Smooth muscle cell (in vitro differentiated cells): ENCODE measurements around the gene ZW10. TPM values are rescaled to one million over a fixed set of nuclear protein-coding genes. Genes with fewer than 3 reads are reported as not detected.
"Not testable (repeated sequence)": the region's sequence is repeated elsewhere in the genome, so short reads cannot be mapped to it uniquely, and the experiment has no call there.

ENCODE experiments used
- DNase-seq: peaks from one replicate; lab custom pipeline; 2025; ENCODE audit not compliant: unreplicated experiment; lab: John Stamatoyannopoulos, UW
- H2AFZ ChIP-seq: fragments of 200-600 bp; sonication (generic); 2 replicates; pipeline ENCODE4 v1.6.0; 2016; ENCODE audit warnings: antibody characterized with exemption, low read depth, mild to moderate bottlenecking
- H3F3A ChIP-seq: fragments of 200-600 bp; sonication (generic); 2 replicates; pipeline ENCODE4 v1.6.0; 2017; ENCODE audit warnings: antibody characterized with exemption, low read depth
- H3K27ac ChIP-seq: fragments of 200-600 bp; sonication (generic); 2 replicates; pipeline ENCODE4 v1.5.1; 2016; ENCODE audit warnings: low read depth, mild to moderate bottlenecking
- H3K27me3 ChIP-seq: fragments of 200-600 bp; sonication (generic); 2 replicates; pipeline ENCODE4 v1.6.1; 2016; ENCODE audit warnings: low read depth, mild to moderate bottlenecking
- H3K36me3 ChIP-seq: fragments of 200-600 bp; sonication (generic); 2 replicates; pipeline ENCODE4 v1.5.1; 2016; ENCODE audit warnings: low read depth
- H3K4me1 ChIP-seq: fragments of 200-600 bp; sonication (generic); 2 replicates; pipeline ENCODE4 v1.5.1; 2016; ENCODE audit warnings: low read depth
- H3K4me2 ChIP-seq: fragments of 200-600 bp; sonication (generic); 2 replicates; pipeline ENCODE4 v1.6.0; 2016; ENCODE audit warnings: mild to moderate bottlenecking
- H3K4me3 ChIP-seq: fragments of 200-600 bp; sonication (generic); 2 replicates; pipeline ENCODE4 v1.5.1; 2016; ENCODE audit warnings: mild to moderate bottlenecking
- H3K79me2 ChIP-seq: fragments of 200-600 bp; sonication (generic); 2 replicates; pipeline ENCODE4 v1.6.0; 2016; ENCODE audit warnings: low read depth, mild to moderate bottlenecking
- H3K9ac ChIP-seq: fragments of 200-600 bp; sonication (generic); 2 replicates; pipeline ENCODE4 v1.6.0; 2016; ENCODE audit warnings: low read depth
- H3K9me3 ChIP-seq: fragments of 200-600 bp; sonication (generic); replicated peaks from 2 replicates; pipeline ENCODE4 v1.5.1; 2016; ENCODE audit warnings: low read depth
- H4K20me1 ChIP-seq: fragments of 200-600 bp; sonication (generic); 2 replicates; pipeline ENCODE4 v1.6.0; 2016; ENCODE audit warnings: low read depth
- CTCF ChIP-seq: fragments of 200-600 bp; sonication (generic); IDR thresholded peaks from 2 replicates; pipeline ENCODE4 v1.5.1; 2017; ENCODE audit warnings: borderline replicate concordance, mild to moderate bottlenecking, antibody characterized with exemption; ENCODE audit not compliant: insufficient read depth, poor library complexity, severe bottlenecking
- WGBS: methylation state at CpG from one replicate; pipeline ENCODE4 v1.1.7; 2016; ENCODE audit warnings: low lambda C conversion rate; 5-methylcytosine and 5-hydroxymethylcytosine counted together
- polyA plus RNA-seq: library from polyadenylated mRNA; unstranded; fragments of >200 nt; fragmentation: Nextera tagmentation; extraction: Ambion mirVana; gene quantifications from 2 replicates; pipeline ENCODE4 v1.2.1, GENCODE V29; 2016
- total RNA-seq: library from RNA; depleted of rRNA; stranded (reverse); fragments of >200 nt; gene quantifications from 2 replicates; pipeline ENCODE4 v1.2.3, GENCODE V29; 2014

ZW10 gene
- total and polyA plus RNA-seq, 2 experiments from 2014 or later = 15.6 to 20.7 TPM

- no peak within 1 kb of the TSS for H3K9ac ChIP-seq
- H3K79me2 ChIP-seq = no peaks in the 10 kb centered on the region
- no peaks in the 10 kb centered on the region for H3F3A ChIP-seq
- 96% methylated on average over 7 of the region's 7 CpGs for WGBS
- H3K36me3 ChIP-seq = peaks cover 4% of the 10 kb centered on the region
- H3K27ac ChIP-seq = no peak within 1 kb of the TSS
- no peak for TF ChIP-seq CTCF
- H4K20me1 ChIP-seq = no peaks in the 10 kb centered on the region
- no peak within 1 kb of the TSS for H3K4me2 ChIP-seq
- H2AFZ ChIP-seq = no peak within 1 kb of the TSS
- H3K27me3 ChIP-seq = no peaks in the 10 kb centered on the region
- no peak within 1 kb of the TSS for H3K4me3 ChIP-seq
- no peaks in the 10 kb centered on the region for H3K4me1 ChIP-seq
- H3K9me3 ChIP-seq = no peaks in the 10 kb centered on the region
- no peak for DNase-seq
Measured at GRCh38 chr11:113705871-113706655, 67.4 kb downstream of the ZW10 start, which contains the start of gene TMPRSS5. TMPRSS5 (minus strand) TSS chr11:113706308; CDS start chr11:113706224, 84 bp downstream.

- H3K9me3 ChIP-seq = not testable (repeated sequence)
Measured at GRCh38 chr11:113703551-113703950, 69.9 kb downstream of the ZW10 start.

GRCh38 chr11:113701491-113701890, 72.0 kb downstream of the ZW10 start:
- Histone ChIP-seq H3K4me3 (no peak overlapping the region), H3K9ac (no peak overlapping the region), H3K9me3 (no peaks in the 10 kb centered on the region), H3K27me3 (no peaks in the 10 kb centered on the region), H3K4me2 (no peak overlapping the region), H3K27ac (no peak overlapping the region), H3F3A (no peaks in the 10 kb centered on the region), H4K20me1 (no peaks in the 10 kb centered on the region), H3K36me3 (no peaks in the 10 kb centered on the region), H2AFZ (no peak overlapping the region), H3K79me2 (no peaks in the 10 kb centered on the region), H3K4me1 (no peaks in the 10 kb centered on the region)
- 81% methylated on average over 1 of the region's 1 CpG for whole genome bisulfite sequencing
- TF ChIP-seq CTCF = no peak
- no peak for DNase-seq

More at GRCh38 chr11:113703551-113703950, 69.9 kb downstream of the ZW10 start:
- not testable (repeated sequence) for H3K4me2 ChIP-seq, H3F3A ChIP-seq, H4K20me1 ChIP-seq, H2AFZ ChIP-seq, H3K4me3 ChIP-seq, H3K36me3 ChIP-seq, H3K79me2 ChIP-seq, H3K27me3 ChIP-seq, H3K27ac ChIP-seq, H3K4me1 ChIP-seq, DNase-seq, H3K9ac ChIP-seq
- 94% methylated on average over 1 of the region's 1 CpG for WGBS

GRCh38 chr11:113698515-113698914, 75.0 kb downstream of the ZW10 start:
- Histone ChIP-seq H3K9me3 (no peaks in the 10 kb centered on the region), H3K9ac (no peak overlapping the region), H3K4me2 (no peak overlapping the region), H3K4me1 (no peaks in the 10 kb centered on the region), H3K27me3 (no peaks in the 10 kb centered on the region), H3K27ac (no peak overlapping the region), H4K20me1 (no peaks in the 10 kb centered on the region), H3F3A (no peaks in the 10 kb centered on the region), H3K4me3 (no peak overlapping the region), H3K79me2 (no peaks in the 10 kb centered on the region), H2AFZ (no peak overlapping the region), H3K36me3 (no peaks in the 10 kb centered on the region)
- DNase-seq = no peak
- no peak for TF ChIP-seq CTCF
- WGBS = 93% methylated on average over 3 of the region's 3 CpGs
